OCI-LY7 (cell line): Measurements from ENCODE around the gene EGFR. TPM values are rescaled to one million over a fixed set of nuclear protein-coding genes. Genes with fewer than 3 reads are reported as not detected.

Experiments used
- BruUV-seq: library from RNA; stranded (reverse); fragments of 400-500 nt; replicated peaks from 2 replicates; lab custom pipeline; 2021; lab: Mats Ljungman, UMichigan
- CTCF ChIA-PET: fragments of 300-600 bp; sonication (Branson Sonifier 250); formaldehyde crosslinking; loops from one replicate; lab custom pipeline; 2022; ENCODE audit warnings: antibody characterized with exemption; ENCODE audit not compliant: unreplicated experiment; lab: Charles Lee
- POLR2A ChIA-PET: fragments of 300-600 bp; sonication (Branson Sonifier 250); formaldehyde crosslinking; loops from one replicate; lab custom pipeline; 2022; ENCODE audit warnings: antibody characterized with exemption; lab: Charles Lee
- DNase-seq: peaks from one replicate; pipeline ENCODE4 v3.0.0-alpha.2; 2015; ENCODE audit warnings: low spot score
- H2AFZ ChIP-seq: fragments of 200-600 bp; sonication (generic), shearing (Covaris generic); 2 replicates; pipeline ENCODE4 v1.6.1; 2014; ENCODE audit warnings: mild to moderate bottlenecking, antibody characterized with exemption, low read length, moderate library complexity
- H3K27ac ChIP-seq: fragments of 200-600 bp; sonication (generic); 2 replicates; pipeline ENCODE4 v1.5.1; 2014; ENCODE audit warnings: mixed run types, low read depth, mild to moderate bottlenecking, moderate library complexity, low read length, inconsistent platforms; ENCODE audit not compliant: poor library complexity, severe bottlenecking
- H3K36me3 ChIP-seq: fragments of 200-600 bp; sonication (generic); 2 replicates; pipeline ENCODE4 v1.6.1; 2014; ENCODE audit warnings: mild to moderate bottlenecking, antibody characterized with exemption, low read length, moderate library complexity, mixed read lengths; ENCODE audit not compliant: insufficient read depth
- H3K4me1 ChIP-seq: fragments of 200-600 bp; sonication (generic); 2 replicates; pipeline ENCODE4 v1.5.1; 2014; ENCODE audit warnings: mild to moderate bottlenecking, low read length; ENCODE audit not compliant: insufficient read depth, poor library complexity, severe bottlenecking
- H3K4me2 ChIP-seq: fragments of 200-600 bp; sonication (generic); 2 replicates; pipeline ENCODE4 v1.6.1; 2014; ENCODE audit warnings: mild to moderate bottlenecking, low read length
- H3K4me3 ChIP-seq: fragments of 200-600 bp; sonication (generic); 2 replicates; pipeline ENCODE4 v1.5.1; 2014; ENCODE audit warnings: mild to moderate bottlenecking, low read depth, low read length; ENCODE audit not compliant: poor library complexity, severe bottlenecking
- H3K79me2 ChIP-seq: fragments of 200-600 bp; sonication (generic); 2 replicates; pipeline ENCODE4 v1.6.1; 2016; ENCODE audit warnings: low read depth, mild to moderate bottlenecking, low read length, moderate library complexity, mixed read lengths; ENCODE audit not compliant: insufficient read depth
- H3K9me2 ChIP-seq: fragments of 200-600 bp; sonication (generic); 2 replicates; pipeline ENCODE4 v1.6.1; 2016; ENCODE audit warnings: mild to moderate bottlenecking, low read length, mixed read lengths; ENCODE audit not compliant: insufficient read depth
- H3K9me3 ChIP-seq: fragments of 200-600 bp; sonication (generic); 2 replicates; pipeline ENCODE4 v1.6.1; 2014; ENCODE audit warnings: mild to moderate bottlenecking, mixed run types, low read length, mixed read lengths
- H4K20me1 ChIP-seq: fragments of 200-600 bp; sonication (generic); 2 replicates; pipeline ENCODE4 v1.6.1; 2014; ENCODE audit warnings: mild to moderate bottlenecking, antibody characterized with exemption, low read length, moderate library complexity, mixed read lengths; ENCODE audit not compliant: insufficient read depth
- EZH2phosphoT487 ChIP-seq: fragments of 200-600 bp; sonication (generic); IDR thresholded peaks from 2 replicates; pipeline ENCODE4 v1.6.1; 2018; ENCODE audit warnings: low read depth, borderline replicate concordance, mild to moderate bottlenecking, mixed run types, antibody characterized with exemption, low read length, moderate library complexity, mixed read lengths
- intact Hi-C: fragments of 100-400 bp; cut with micrococcal nuclease; formaldehyde crosslinking; loops from one replicate; pipeline ENCODE4 v1.10.0; 2022; ENCODE audit not compliant: unreplicated experiment
- total RNA-seq, 2 experiments: library from RNA; depleted of rRNA in 1 of 2; stranded (reverse); fragments of >200 nt in 1 of 2; shearing (Covaris generic) in 1 of 2; gene quantifications; 2 replicates each; pipeline ENCODE4 v1.2.3, GENCODE V29; 2014 to 2022
- TF ChIP-seq, protein P1 (sequence below): fragments of 200-600 bp; sonication (generic); conservative IDR thresholded peaks from 2 replicates; pipeline ENCODE4 v1.5.1; 2014; ENCODE audit warnings: mild to moderate bottlenecking, antibody characterized with exemption, low read length, moderate library complexity, mixed read lengths

EGFR gene
- total RNA-seq, 2 experiments from 2014 or later, result 0.27 TPM; not detected in 1

DNA sequence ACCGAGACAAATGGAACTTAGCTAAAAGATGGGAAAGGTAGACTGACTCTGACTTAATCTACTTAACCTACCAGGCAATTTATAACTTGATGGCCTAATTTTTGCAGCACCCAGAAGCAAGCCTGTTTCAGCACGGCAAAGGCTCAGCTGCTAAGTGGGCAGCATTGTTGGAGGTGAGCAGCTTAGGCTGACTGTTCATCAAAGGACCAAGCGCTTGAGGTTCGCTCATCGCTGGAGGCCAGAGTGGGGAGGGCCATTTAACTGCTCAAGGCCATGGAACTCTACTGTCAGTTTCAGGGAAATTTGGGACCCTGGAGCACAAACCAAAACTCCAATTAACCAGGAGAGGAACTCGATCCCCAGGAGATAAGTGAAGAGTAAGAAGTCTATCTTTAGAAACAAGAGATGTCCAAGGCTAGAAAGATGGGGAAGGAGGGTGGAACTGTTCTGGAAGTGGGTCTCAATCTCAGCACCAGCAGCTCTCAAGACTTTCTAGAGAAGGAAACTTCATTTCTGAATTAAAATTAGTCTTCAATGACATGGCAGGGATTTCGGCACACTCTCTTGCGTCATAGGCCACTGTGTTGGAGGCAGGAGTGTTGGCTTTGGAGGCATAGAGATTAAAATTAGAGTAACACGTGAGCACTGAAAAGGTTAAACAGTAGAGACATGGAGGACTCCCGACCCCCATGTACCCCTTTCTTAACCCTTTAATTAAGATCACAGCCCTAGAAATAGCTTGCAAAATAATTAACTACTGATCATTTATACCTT is 43.1 kb downstream of the EGFR start:
- Histone ChIP-seq H3K4me3 (no peak overlapping the region), H3K9me2 (no peaks in the 10 kb centered on the region), H3K4me2 (no peak overlapping the region), H4K20me1 (no peaks in the 10 kb centered on the region), H3K9me3 (no peaks in the 10 kb centered on the region), H3K4me1 (no peaks in the 10 kb centered on the region), H3K27ac (no peak overlapping the region), H2AFZ (no peak overlapping the region), H3K79me2 (no peaks in the 10 kb centered on the region), H3K36me3 (no peaks in the 10 kb centered on the region)
- TF ChIP-seq, protein P1, sequence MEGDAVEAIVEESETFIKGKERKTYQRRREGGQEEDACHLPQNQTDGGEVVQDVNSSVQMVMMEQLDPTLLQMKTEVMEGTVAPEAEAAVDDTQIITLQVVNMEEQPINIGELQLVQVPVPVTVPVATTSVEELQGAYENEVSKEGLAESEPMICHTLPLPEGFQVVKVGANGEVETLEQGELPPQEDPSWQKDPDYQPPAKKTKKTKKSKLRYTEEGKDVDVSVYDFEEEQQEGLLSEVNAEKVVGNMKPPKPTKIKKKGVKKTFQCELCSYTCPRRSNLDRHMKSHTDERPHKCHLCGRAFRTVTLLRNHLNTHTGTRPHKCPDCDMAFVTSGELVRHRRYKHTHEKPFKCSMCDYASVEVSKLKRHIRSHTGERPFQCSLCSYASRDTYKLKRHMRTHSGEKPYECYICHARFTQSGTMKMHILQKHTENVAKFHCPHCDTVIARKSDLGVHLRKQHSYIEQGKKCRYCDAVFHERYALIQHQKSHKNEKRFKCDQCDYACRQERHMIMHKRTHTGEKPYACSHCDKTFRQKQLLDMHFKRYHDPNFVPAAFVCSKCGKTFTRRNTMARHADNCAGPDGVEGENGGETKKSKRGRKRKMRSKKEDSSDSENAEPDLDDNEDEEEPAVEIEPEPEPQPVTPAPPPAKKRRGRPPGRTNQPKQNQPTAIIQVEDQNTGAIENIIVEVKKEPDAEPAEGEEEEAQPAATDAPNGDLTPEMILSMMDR, result no peak
- TF ChIP-seq EZH2phosphoT487, result no peak
- ChIA-PET POLR2A (interaction anchor here (0.5 to 0.6 kb wide), 2 partner anchors 13 to 25 kb away, joined by 3 to 4 read pairs; no protein-coding TSS in a partner anchor), CTCF (no interaction called here)
- no TSS peak for BruUV-seq
- intact Hi-C loops, result no loop called here
- no peak for DNase-seq

DNA sequence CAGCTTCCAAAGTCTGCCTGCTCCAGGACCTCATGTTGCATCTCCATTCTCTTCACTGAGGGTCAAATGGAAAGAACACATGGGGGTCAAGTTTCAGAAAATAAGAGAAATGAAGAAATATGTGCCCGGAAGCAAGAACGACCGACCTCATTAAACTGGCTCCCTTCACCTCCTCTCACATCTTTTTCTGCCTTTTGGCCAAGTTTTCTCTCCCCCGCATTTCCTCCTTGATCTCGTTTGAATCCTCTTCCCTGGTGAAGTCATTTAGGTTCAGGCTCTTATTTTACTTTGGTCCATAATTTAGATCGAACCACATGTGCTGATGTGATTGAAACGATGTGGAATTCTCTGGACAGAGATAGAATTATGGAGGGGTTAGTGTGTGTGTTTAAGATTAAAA is 44.2 kb downstream of the EGFR start:
- no peaks in the 10 kb centered on the region for H3K4me1 ChIP-seq
- no peak for DNase-seq
- no peaks in the 10 kb centered on the region for H4K20me1 ChIP-seq
- BruUV-seq, result no TSS peak
- H3K9me2 ChIP-seq, result no peaks in the 10 kb centered on the region
- H3K79me2 ChIP-seq, result no peaks in the 10 kb centered on the region
- ChIA-PET CTCF (no interaction called here), POLR2A (no interaction called here)
- no peak overlapping the region for H3K27ac ChIP-seq
- intact Hi-C loops, result no loop called here
- no peak overlapping the region for H3K4me2 ChIP-seq
- no peaks in the 10 kb centered on the region for H3K9me3 ChIP-seq
- H2AFZ ChIP-seq, result no peak overlapping the region
- TF ChIP-seq, protein P1, result no peak
- TF ChIP-seq EZH2phosphoT487, result no peak
- no peaks in the 10 kb centered on the region for H3K36me3 ChIP-seq
- H3K4me3 ChIP-seq, result no peak overlapping the region

DNA sequence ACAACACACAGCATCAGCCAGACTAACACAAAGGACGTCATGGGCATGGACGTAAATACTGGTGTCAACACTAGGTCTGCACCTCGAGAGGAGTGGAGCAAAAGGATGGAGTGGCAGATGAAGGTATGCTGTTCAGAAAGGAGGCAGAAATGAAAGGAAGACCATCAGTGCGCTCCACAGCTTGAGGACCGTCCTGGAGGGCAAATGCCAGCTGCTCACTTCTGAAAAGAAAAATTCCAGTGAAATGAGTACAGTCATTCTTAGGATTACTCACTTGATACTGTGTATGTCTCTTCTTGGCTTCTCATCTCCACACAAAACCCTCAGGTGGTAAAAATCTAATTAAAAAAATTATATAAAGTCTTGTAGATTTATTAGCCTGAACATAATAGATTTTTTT is 44.8 kb downstream of the EGFR start:
- H3K9me3 ChIP-seq, result no peaks in the 10 kb centered on the region
- H4K20me1 ChIP-seq, result no peaks in the 10 kb centered on the region
- H3K27ac ChIP-seq, result no peak overlapping the region
- ChIA-PET CTCF (no interaction called here), POLR2A (no interaction called here)
- no peaks in the 10 kb centered on the region for H3K36me3 ChIP-seq
- no peaks in the 10 kb centered on the region for H3K9me2 ChIP-seq
- TF ChIP-seq, protein P1, result no peak
- TF ChIP-seq EZH2phosphoT487, result no peak
- BruUV-seq, result no TSS peak
- intact Hi-C loops, result no loop called here
- H3K79me2 ChIP-seq, result no peaks in the 10 kb centered on the region
- no peak overlapping the region for H3K4me2 ChIP-seq
- no peak for DNase-seq
- H3K4me1 ChIP-seq, result no peaks in the 10 kb centered on the region
- H3K4me3 ChIP-seq, result no peak overlapping the region
- H2AFZ ChIP-seq, result no peak overlapping the region
